CD4-positive, alpha-beta memory T cell (primary cell): Measurements from ENCODE around the gene ITGAD. TPM values are rescaled to one million over a fixed set of nuclear protein-coding genes. Genes with fewer than 3 reads are reported as not detected.
"Not testable (repeated sequence)": the region's sequence is repeated elsewhere in the genome, so short reads cannot be mapped to it uniquely, and the experiment has no call there.

ENCODE experiments used
- CTCF ChIA-PET: fragments of 350-600 bp; sonication (Branson Sonifier 250); formaldehyde crosslinking; loops from one replicate; lab custom pipeline; 2021; ENCODE audit warnings: inconsistent platforms; ENCODE audit not compliant: partially characterized antibody; lab: Charles Lee
- POLR2A ChIA-PET: fragments of 350-600 bp; sonication (Branson Sonifier 250); formaldehyde crosslinking; loops from one replicate; lab custom pipeline; 2021; ENCODE audit not compliant: partially characterized antibody; lab: Charles Lee
- DNase-seq, 5 donors: peaks; one replicate each; pipeline versions ENCODE4 v3.0.0 to v3.0.0-alpha.2; 2020 to 2022; ENCODE audit warnings: mixed read lengths in 1 of 5
- H3K27ac ChIP-seq: one replicate; pipeline ENCODE4 v1.7.0; 2013; ENCODE audit warnings: low read depth, low read length
- H3K27me3 ChIP-seq: 2 replicates; pipeline ENCODE4 v1.7.0; 2013; ENCODE audit warnings: mild to moderate bottlenecking, low read length, moderate library complexity; ENCODE audit not compliant: insufficient read depth
- H3K36me3 ChIP-seq: 2 replicates; pipeline ENCODE4 v1.7.0; 2013; ENCODE audit warnings: mild to moderate bottlenecking, low read length, moderate library complexity; ENCODE audit not compliant: insufficient read depth
- H3K4me1 ChIP-seq: 2 replicates; pipeline ENCODE4 v1.7.0; 2013; ENCODE audit warnings: mild to moderate bottlenecking, low read length, moderate library complexity; ENCODE audit not compliant: insufficient read depth
- H3K4me3 ChIP-seq, 2 donors: one replicate each; pipeline ENCODE4 v1.7.0; 2013; ENCODE audit warnings: low read length in 2 of 2, mild to moderate bottlenecking in 1 of 2
- H3K9me3 ChIP-seq, 2 donors: one replicate each; pipeline ENCODE4 v1.7.0; 2013; ENCODE audit warnings: low read length in 2 of 2, control low read depth in 1 of 2; ENCODE audit not compliant: control insufficient read depth in 1 of 2
- H3K27ac Mint-ChIP-seq, 7 donors: one replicate each; pipeline ENCODE4 v1.8.0; 2020 to 2021; ENCODE audit warnings: mixed read lengths in 7 of 7, mild to moderate bottlenecking in 6 of 7, inconsistent platforms in 3 of 7, moderate library complexity in 3 of 7
- H3K27me3 Mint-ChIP-seq, 2 donors: one replicate each; pipeline ENCODE4 v1.8.0; 2020 to 2021; ENCODE audit warnings: mixed read lengths in 2 of 2
- H3K36me3 Mint-ChIP-seq, 2 donors: one replicate each; pipeline ENCODE4 v1.8.0; 2020 to 2021; ENCODE audit warnings: mixed read lengths in 2 of 2, inconsistent platforms in 1 of 2, mild to moderate bottlenecking in 1 of 2
- H3K4me1 Mint-ChIP-seq, 4 donors: one replicate each; pipeline ENCODE4 v1.8.0; 2020 to 2021; ENCODE audit warnings: mixed read lengths in 4 of 4, mild to moderate bottlenecking in 1 of 4
- H3K4me3 Mint-ChIP-seq, 8 donors: one replicate each; pipeline ENCODE4 v1.8.0; 2020 to 2021; ENCODE audit warnings: mixed read lengths in 8 of 8, mild to moderate bottlenecking in 7 of 8, moderate library complexity in 6 of 8, inconsistent platforms in 3 of 8
- H3K9me3 Mint-ChIP-seq, 8 donors: one replicate each; pipeline ENCODE4 v1.8.0; 2020 to 2021; ENCODE audit warnings: mixed read lengths in 8 of 8, mild to moderate bottlenecking in 5 of 8, inconsistent platforms in 3 of 8, moderate library complexity in 1 of 8
- intact Hi-C: fragments of 100-400 bp; cut with micrococcal nuclease; formaldehyde crosslinking; loops from one replicate; pipeline ENCODE4 v1.15.1; 2023
- polyA plus RNA-seq, 2 donors: library from polyadenylated mRNA; unstranded; fragments of 300-500 nt; fragmentation: Illumina TruSeq; gene quantifications; one replicate each; pipeline ENCODE4 v1.2.3, GENCODE V29; 2021
- total RNA-seq, 2 experiments: library from RNA; stranded (reverse); gene quantifications; one replicate each; pipeline ENCODE4 v1.2.3, GENCODE V29; 2021

The ITGAD gene
- total and polyA plus RNA-seq, 4 experiments from 2014 or later = 0.07 TPM; not detected in 3

GRCh38 chr16:31430380-31431052 is 37.4 kb downstream of the ITGAD start:
- Mint-ChIP-seq H3K9me3 (no peaks in the 10 kb centered on the region), H3K36me3 (no peaks in the 10 kb centered on the region), H3K27me3 (no peaks in the 10 kb centered on the region), H3K4me3 (no peak overlapping the region), H3K27ac (no peak overlapping the region), H3K4me1 (peaks cover 0 to 6% (median under 1%) of the 10 kb centered on the region in 4 donors)
- Histone ChIP-seq H3K9me3 (no peaks in the 10 kb centered on the region), H3K36me3 (no peaks in the 10 kb centered on the region), H3K27me3 (no peaks in the 10 kb centered on the region), H3K27ac (no peak overlapping the region), H3K4me3 (no peak overlapping the region), H3K4me1 (peaks cover 4% of the 10 kb centered on the region)
- POLR2A ChIA-PET = no interaction called here
- DNase-seq = no peak
- intact Hi-C loops = no loop called here
- CTCF ChIA-PET = interaction anchor here (1.1 to 2.1 kb wide), 2 partner anchors 13 to 172 kb away, joined by 4 to 9 read pairs; partner anchors contain the start of gene ZNF843

DNA sequence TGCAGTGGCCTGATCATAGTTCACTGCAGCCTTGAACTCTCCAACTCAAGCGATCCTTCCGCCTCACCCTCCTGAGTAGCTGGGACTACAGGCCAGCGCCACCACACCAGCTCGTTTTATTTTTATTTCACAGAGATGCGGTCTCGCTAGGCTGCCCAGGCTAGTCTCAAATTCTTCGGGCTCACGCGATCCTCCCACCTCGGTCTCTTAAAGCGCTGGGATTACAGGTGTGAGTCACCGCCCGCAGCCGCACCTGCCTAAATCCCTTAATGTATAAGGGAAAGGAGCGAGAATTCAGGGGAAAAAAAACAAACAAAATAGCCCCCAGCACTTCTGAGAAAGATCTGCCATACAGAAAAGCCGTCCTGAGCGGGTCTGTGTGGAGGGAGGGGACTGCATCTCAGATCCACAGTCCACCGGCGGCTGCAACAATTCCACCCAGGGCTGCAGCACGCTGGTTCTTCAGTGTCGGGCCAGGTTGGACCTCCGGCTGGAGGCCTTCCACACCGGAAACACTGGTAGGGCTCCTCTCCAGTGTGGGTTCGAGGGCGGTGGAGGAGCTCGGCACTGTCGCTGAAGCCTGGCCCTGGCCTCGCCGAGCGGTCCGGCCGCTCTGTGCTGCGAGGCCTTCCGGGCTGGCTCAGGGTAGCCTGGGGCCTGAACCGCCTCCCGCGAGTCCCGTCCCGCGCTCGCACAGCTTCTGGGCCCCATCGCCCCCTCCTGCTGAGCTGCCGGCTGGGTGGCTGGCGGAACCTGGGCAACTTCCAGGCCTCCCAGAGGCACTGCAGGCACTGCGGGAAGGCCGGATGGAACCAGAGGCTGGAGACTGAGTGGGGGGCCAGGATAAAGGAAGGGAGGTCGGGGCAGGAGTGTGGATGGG is 42.4 kb downstream of the ITGAD start:
- Histone ChIP-seq H3K27ac (no peak overlapping the region), H3K27me3 (no peaks in the 10 kb centered on the region), H3K4me3 (no peak overlapping the region), H3K36me3 (no peaks in the 10 kb centered on the region), H3K9me3 (no peaks in the 10 kb centered on the region), H3K4me1 (no peaks in the 10 kb centered on the region)
- ChIA-PET CTCF (no interaction called here), POLR2A (no interaction called here)
- H3K4me3 Mint-ChIP-seq = no peak overlapping the region
- no peaks in the 10 kb centered on the region for H3K4me1 Mint-ChIP-seq
- H3K9me3 Mint-ChIP-seq = no peaks in the 10 kb centered on the region
- H3K36me3 Mint-ChIP-seq = no peaks in the 10 kb centered on the region
- no peaks in the 10 kb centered on the region for H3K27me3 Mint-ChIP-seq
- intact Hi-C loops = no loop called here
- no peak for DNase-seq
- H3K27ac Mint-ChIP-seq = no peak overlapping the region

- no peak overlapping the region for H3K4me3 ChIP-seq
- H3K4me3 Mint-ChIP-seq = no peak overlapping the region
- no peaks in the 10 kb centered on the region for H3K36me3 Mint-ChIP-seq
- CTCF ChIA-PET = interaction anchor here (0.7 kb wide), 1 partner anchor 451 kb away, joined by 3 read pairs; the partner anchor contains the start of gene HSD3B7
- H3K27me3 ChIP-seq = no peaks in the 10 kb centered on the region
- H3K27me3 Mint-ChIP-seq = no peaks in the 10 kb centered on the region
- no peaks in the 10 kb centered on the region for H3K9me3 Mint-ChIP-seq
- DNase-seq = no peak
- H3K27ac Mint-ChIP-seq = no peak overlapping the region
- POLR2A ChIA-PET = no interaction called here
- intact Hi-C loops = no loop called here
- H3K4me1 Mint-ChIP-seq = no peaks in the 10 kb centered on the region
- no peak overlapping the region for H3K27ac ChIP-seq
- no peaks in the 10 kb centered on the region for H3K9me3 ChIP-seq
- H3K36me3 ChIP-seq = no peaks in the 10 kb centered on the region
- no peaks in the 10 kb centered on the region for H3K4me1 ChIP-seq
Measured at GRCh38 chr16:31436221-31437045, 43.3 kb downstream of the ITGAD start.

DNA sequence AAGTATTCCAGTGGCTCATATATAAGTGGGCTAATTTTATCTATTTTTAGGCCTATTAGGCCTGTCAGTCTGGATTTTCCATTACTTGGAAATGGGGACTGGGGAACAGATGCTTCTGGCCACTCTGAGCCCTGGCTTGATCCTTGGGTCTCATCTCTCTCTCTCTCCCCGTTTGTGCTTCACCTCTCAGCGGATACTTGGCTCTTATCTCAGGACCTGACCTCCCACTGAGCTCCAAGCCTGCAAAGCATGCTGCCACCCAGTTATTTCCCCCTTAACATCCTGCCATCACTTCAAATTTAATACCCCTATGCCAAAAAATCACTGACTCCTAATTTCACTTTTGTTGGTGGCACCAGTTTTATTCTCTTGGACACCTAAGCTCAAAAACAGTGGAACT is 45.3 kb downstream of the ITGAD start:
- no peak for DNase-seq
- CTCF ChIA-PET = interaction anchor here (0.7 kb wide), 1 partner anchor 453 kb away, joined by 3 read pairs; the partner anchor contains the start of gene HSD3B7

GRCh38 chr16:31439023-31439422 is 45.9 kb downstream of the ITGAD start:
- intact Hi-C loops, H3K4me1 ChIP-seq, H3K4me3 ChIP-seq, H3K4me1 Mint-ChIP-seq, H3K9me3 Mint-ChIP-seq, H3K27me3 ChIP-seq, CTCF ChIA-PET, H3K36me3 ChIP-seq, DNase-seq, POLR2A ChIA-PET, H3K27ac ChIP-seq, H3K9me3 ChIP-seq, H3K27me3 Mint-ChIP-seq, H3K36me3 Mint-ChIP-seq, H3K4me3 Mint-ChIP-seq, H3K27ac Mint-ChIP-seq: not testable (repeated sequence)

More for the DNA sequence above, 45.3 kb downstream of the ITGAD start:
- POLR2A ChIA-PET = no interaction called here
- no peaks in the 10 kb centered on the region for H3K4me1 ChIP-seq
- no peak overlapping the region for H3K4me3 Mint-ChIP-seq
- H3K4me1 Mint-ChIP-seq = peaks cover 1 to 9% (median 5%) of the 10 kb centered on the region in 4 donors
- no peaks in the 10 kb centered on the region for H3K36me3 ChIP-seq
- intact Hi-C loops = no loop called here
- H3K27me3 Mint-ChIP-seq = peaks cover 0 to 1% of the 10 kb centered on the region in 2 donors
- H3K27me3 ChIP-seq = no peaks in the 10 kb centered on the region
- H3K4me3 ChIP-seq = no peak overlapping the region
- H3K36me3 Mint-ChIP-seq = peaks cover 0 to 2% of the 10 kb centered on the region in 2 donors
- H3K27ac ChIP-seq = no peak overlapping the region
- H3K27ac Mint-ChIP-seq = no peak overlapping the region
- no peaks in the 10 kb centered on the region for H3K9me3 ChIP-seq
- no peaks in the 10 kb centered on the region for H3K9me3 Mint-ChIP-seq

GRCh38 chr16:31439519-31439918 is 46.4 kb downstream of the ITGAD start:
- no peak overlapping the region for H3K4me3 ChIP-seq
- Mint-ChIP-seq H3K36me3 (peaks cover 0 to 2% of the 10 kb centered on the region in 2 donors), H3K9me3 (no peaks in the 10 kb centered on the region), H3K4me3 (no peak overlapping the region), H3K4me1 (peaks cover 1 to 9% (median 5%) of the 10 kb centered on the region in 4 donors), H3K27me3 (peaks cover 0 to 1% of the 10 kb centered on the region in 2 donors), H3K27ac (no peak overlapping the region)
- H3K27ac ChIP-seq = no peak overlapping the region
- ChIA-PET POLR2A (no interaction called here), CTCF (no interaction called here)
- no peaks in the 10 kb centered on the region for H3K27me3 ChIP-seq
- intact Hi-C loops = no loop called here
- DNase-seq = no peak
- H3K4me1 ChIP-seq = no peaks in the 10 kb centered on the region
- no peaks in the 10 kb centered on the region for H3K36me3 ChIP-seq
- no peaks in the 10 kb centered on the region for H3K9me3 ChIP-seq
